ENCODE data around the gene CLDN10.
"Not testable (repeated sequence)": the region's sequence is repeated elsewhere in the genome, so short reads cannot be mapped to it uniquely, and the experiment has no call there.

CLDN10 gene

GRCh38 chr13:95552539-95553441 is at the start of gene CLDN10:
TSS of gene CLDN10 (plus strand) at chr13:95552720. CDS start at chr13:95552754, 34 bp downstream.
- DNase-seq = no peak

- DNase-seq = no peak
Observed at GRCh38 chr13:95503662-95504061, 48.9 kb upstream of the CLDN10 start.

- no peak for DNase-seq
Observed at GRCh38 chr13:95505265-95505664, 47.3 kb upstream of the CLDN10 start.

GRCh38 chr13:95505986-95506385 is 46.5 kb upstream of the CLDN10 start:
- no peak for DNase-seq

- DNase-seq = no peak
Observed at GRCh38 chr13:95507991-95508390, 44.5 kb upstream of the CLDN10 start.

GRCh38 chr13:95508996-95509395 is 43.5 kb upstream of the CLDN10 start:
- no peak for DNase-seq

GRCh38 chr13:95509521-95510310 is 42.8 kb upstream of the CLDN10 start:
- DNase-seq = no peak

GRCh38 chr13:95510950-95511349 is 41.6 kb upstream of the CLDN10 start:
- DNase-seq = no peak

GRCh38 chr13:95512424-95512823 is 40.1 kb upstream of the CLDN10 start:
- no peak for DNase-seq

- no peak for DNase-seq
Observed at GRCh38 chr13:95512957-95513356, 39.6 kb upstream of the CLDN10 start.

- DNase-seq = not testable (repeated sequence)
Observed at GRCh38 chr13:95515606-95516005, 36.9 kb upstream of the CLDN10 start.

- no peak for DNase-seq
Observed at GRCh38 chr13:95516021-95516420, 36.5 kb upstream of the CLDN10 start.

- no peak for DNase-seq
Observed at GRCh38 chr13:95516492-95516891, 36.0 kb upstream of the CLDN10 start.

- no peak for DNase-seq
Observed at GRCh38 chr13:95523598-95523997, 28.9 kb upstream of the CLDN10 start.

GRCh38 chr13:95524264-95524901 is 28.1 kb upstream of the CLDN10 start:
- DNase-seq = no peak

GRCh38 chr13:95527955-95528354 is 24.6 kb upstream of the CLDN10 start:
- no peak for DNase-seq

- DNase-seq = peak; percentile 82
Observed at GRCh38 chr13:95530178-95530577, 22.3 kb upstream of the CLDN10 start.

- no peak for DNase-seq
Observed at GRCh38 chr13:95533545-95534160, 18.9 kb upstream of the CLDN10 start.

- DNase-seq = peak; percentile 52
Observed at GRCh38 chr13:95535243-95535642, 17.3 kb upstream of the CLDN10 start.

- DNase-seq = peak; percentile 64
Observed at GRCh38 chr13:95536632-95537241, 15.8 kb upstream of the CLDN10 start.

- no peak for DNase-seq
Observed at GRCh38 chr13:95540888-95541287, 11.6 kb upstream of the CLDN10 start.

- DNase-seq = no peak
Observed at GRCh38 chr13:95541308-95541707, 11.2 kb upstream of the CLDN10 start.
